HG03108 (cell line): ENCODE results near the gene KLRC3.
"Not testable (repeated sequence)": the region's sequence is repeated elsewhere in the genome, so short reads cannot be mapped to it uniquely, and the experiment has no call there.

Experiments used
- ATAC-seq: cut with Tn5 transposase; IDR thresholded peaks from one replicate; pipeline ENCODE4 v1.9.1; 2021; ENCODE audit warnings: moderate library complexity; ENCODE audit not compliant: unreplicated experiment

KLRC3 gene

GRCh38 chr12:10404798-10405197 lies 15.6 kb downstream of the KLRC3 start:
- no peak for ATAC-seq

- ATAC-seq, result no peak
Observed at GRCh38 chr12:10400829-10401228, 19.6 kb downstream of the KLRC3 start.

GRCh38 chr12:10398168-10398567 lies 22.2 kb downstream of the KLRC3 start:
- ATAC-seq, result no peak

GRCh38 chr12:10397296-10397695 lies 23.1 kb downstream of the KLRC3 start:
- ATAC-seq, result no peak

- not testable (repeated sequence) for ATAC-seq
Observed at GRCh38 chr12:10396176-10396575, 24.2 kb downstream of the KLRC3 start.

GRCh38 chr12:10395390-10395998 lies 24.9 kb downstream of the KLRC3 start:
- peak; percentile 72 for ATAC-seq

GRCh38 chr12:10394531-10395152 lies 25.8 kb downstream of the KLRC3 start:
- not testable (repeated sequence) for ATAC-seq

GRCh38 chr12:10393291-10393690 lies 27.1 kb downstream of the KLRC3 start:
- no peak for ATAC-seq

- ATAC-seq, result peak; percentile 61
Observed at GRCh38 chr12:10392394-10392930, 27.9 kb downstream of the KLRC3 start.

GRCh38 chr12:10390991-10391390 lies 29.4 kb downstream of the KLRC3 start:
- ATAC-seq, result not testable (repeated sequence)

GRCh38 chr12:10389904-10390303 lies 30.5 kb downstream of the KLRC3 start, which contains the start of gene KLRK1:
Gene KLRK1 (minus strand): TSS chr12:10390041. CDS start chr12:10388810, 1,231 bp downstream.
- no peak for ATAC-seq

GRCh38 chr12:10388624-10389413 lies 31.6 kb downstream of the KLRC3 start:
- ATAC-seq, result no peak

- ATAC-seq, result not testable (repeated sequence)
Observed at GRCh38 chr12:10387498-10387897, 32.9 kb downstream of the KLRC3 start.

GRCh38 chr12:10386857-10387256 lies 33.5 kb downstream of the KLRC3 start:
- ATAC-seq, result no peak

GRCh38 chr12:10385166-10385613 lies 35.2 kb downstream of the KLRC3 start:
- no peak for ATAC-seq

- no peak for ATAC-seq
Observed at GRCh38 chr12:10384191-10384590, 36.2 kb downstream of the KLRC3 start.

GRCh38 chr12:10381928-10382628 lies 38.3 kb downstream of the KLRC3 start:
- ATAC-seq, result no peak

GRCh38 chr12:10378737-10379136 lies 41.7 kb downstream of the KLRC3 start:
- ATAC-seq, result not testable (repeated sequence)

GRCh38 chr12:10374624-10375018 lies 45.8 kb downstream of the KLRC3 start:
- ATAC-seq, result no peak

- no peak for ATAC-seq
Observed at GRCh38 chr12:10372559-10372958, 47.8 kb downstream of the KLRC3 start.
